ENCODE results near the gene OTOG.

Gene OTOG

GRCh38 chr11:17541330-17541885 is 5.7 kb upstream of the OTOG start:
- TF ChIP-seq SIN3A (IDR thresholded peaks at IDR 0.05; ENCODE audit: borderline replicate concordance, insufficient read depth, low read length) (no peak), FOXP2 (optimal IDR thresholded peaks at IDR 0.05; ENCODE audit: borderline replicate concordance, extremely low read depth, extremely low read length, insufficient read depth) (no peak)

- TF ChIP-seq SIN3A (IDR thresholded peaks at IDR 0.05; ENCODE audit: borderline replicate concordance, insufficient read depth, low read length) (no peak), TAF1 (IDR thresholded peaks at IDR 0.05; ENCODE audit: borderline replicate concordance, insufficient read depth, low read length) (no peak), REST (IDR thresholded peaks at IDR 0.05; ENCODE audit: insufficient read depth in 1 of 2, low read depth in 2 of 2, low read length in 2 of 2) (no peak), FOXP2 (optimal IDR thresholded peaks at IDR 0.05; ENCODE audit: borderline replicate concordance, extremely low read depth, extremely low read length, insufficient read depth) (no peak), POLR2AphosphoS5 (IDR thresholded peaks at IDR 0.05; ENCODE audit: low read depth, low read length) (no peak)
Observed at GRCh38 chr11:17542249-17542648, 4.8 kb upstream of the OTOG start.

- TF ChIP-seq POLR2AphosphoS5 (IDR thresholded peaks at IDR 0.05; ENCODE audit: low read depth, low read length) (no peak), FOXP2 (optimal IDR thresholded peaks at IDR 0.05; ENCODE audit: borderline replicate concordance, extremely low read depth, extremely low read length, insufficient read depth) (no peak), REST (IDR thresholded peaks at IDR 0.05; ENCODE audit: insufficient read depth in 1 of 2, low read depth in 2 of 2, low read length in 2 of 2) (no peak), TAF1 (IDR thresholded peaks at IDR 0.05; ENCODE audit: borderline replicate concordance, insufficient read depth, low read length) (no peak), SIN3A (IDR thresholded peaks at IDR 0.05; ENCODE audit: borderline replicate concordance, insufficient read depth, low read length) (no peak)
Observed at GRCh38 chr11:17543041-17543440, 4.0 kb upstream of the OTOG start.

- TF ChIP-seq REST (IDR thresholded peaks at IDR 0.05; ENCODE audit: insufficient read depth in 1 of 2, low read depth in 2 of 2, low read length in 2 of 2) (no peak), FOXP2 (optimal IDR thresholded peaks at IDR 0.05; ENCODE audit: borderline replicate concordance, extremely low read depth, extremely low read length, insufficient read depth) (no peak), POLR2AphosphoS5 (IDR thresholded peaks at IDR 0.05; ENCODE audit: low read depth, low read length) (no peak), SIN3A (IDR thresholded peaks at IDR 0.05; ENCODE audit: borderline replicate concordance, insufficient read depth, low read length) (no peak), TAF1 (IDR thresholded peaks at IDR 0.05; ENCODE audit: borderline replicate concordance, insufficient read depth, low read length) (no peak)
Observed at GRCh38 chr11:17543574-17544180, 3.4 kb upstream of the OTOG start.

- TF ChIP-seq TAF1 (IDR thresholded peaks at IDR 0.05; ENCODE audit: borderline replicate concordance, insufficient read depth, low read length) (no peak), FOXP2 (optimal IDR thresholded peaks at IDR 0.05; ENCODE audit: borderline replicate concordance, extremely low read depth, extremely low read length, insufficient read depth) (no peak), POLR2AphosphoS5 (IDR thresholded peaks at IDR 0.05; ENCODE audit: low read depth, low read length) (no peak), SIN3A (IDR thresholded peaks at IDR 0.05; ENCODE audit: borderline replicate concordance, insufficient read depth, low read length) (no peak), REST (IDR thresholded peaks at IDR 0.05; ENCODE audit: insufficient read depth in 1 of 2, low read depth in 2 of 2, low read length in 2 of 2) (no peak)
Observed at GRCh38 chr11:17544181-17544622, 2.9 kb upstream of the OTOG start, which contains the start of gene USH1C. USH1C (minus strand) TSS chr11:17544416; CDS start chr11:17544307, 109 bp downstream.

Measured in PFSK-1 (cell line).